ENCODE results near the gene KIAA1210.

The KIAA1210 gene

GRCh38 chrX:119090627-119091026 lies 37.0 kb downstream of the KIAA1210 start:
- no peak for DNase-seq

- no peak for DNase-seq
These were observed 38.0 kb downstream of the KIAA1210 start for GRCh38 chrX:119089619-119090018.

- no peak for DNase-seq
These were observed 40.5 kb downstream of the KIAA1210 start for GRCh38 chrX:119087121-119087520.

GRCh38 chrX:119084766-119085165 lies 42.8 kb downstream of the KIAA1210 start:
- no peak for DNase-seq

- no peak for DNase-seq
These were observed 45.3 kb downstream of the KIAA1210 start for GRCh38 chrX:119082278-119082677.

- no peak for DNase-seq
These were observed 52.2 kb downstream of the KIAA1210 start for GRCh38 chrX:119075270-119076025.

- no peak for DNase-seq
These were observed 53.7 kb downstream of the KIAA1210 start for GRCh38 chrX:119073911-119074310.

GRCh38 chrX:119073200-119073905 lies 54.3 kb downstream of the KIAA1210 start:
- no peak for DNase-seq

- no peak for DNase-seq
These were observed 54.9 kb downstream of the KIAA1210 start, which contains the start of gene CT47C1 for GRCh38 chrX:119072744-119073143. Gene CT47C1, plus strand, starts transcription at chrX:119072993. Its CDS starts 233 bp downstream, at chrX:119073226.

GRCh38 chrX:119071381-119071780 lies 56.2 kb downstream of the KIAA1210 start:
- DNase-seq: no peak

GRCh38 chrX:119069762-119070161 lies 57.9 kb downstream of the KIAA1210 start:
- no peak for DNase-seq

GRCh38 chrX:119069128-119069527 lies 58.5 kb downstream of the KIAA1210 start:
- DNase-seq: no peak

GRCh38 chrX:119067023-119067739 lies 60.4 kb downstream of the KIAA1210 start:
- DNase-seq: peak; percentile 47

- DNase-seq: no peak
These were observed 64.2 kb downstream of the KIAA1210 start for GRCh38 chrX:119063428-119063827.

- DNase-seq: no peak
These were observed 64.8 kb downstream of the KIAA1210 start for GRCh38 chrX:119062750-119063374.

GRCh38 chrX:119055687-119056086 lies 71.9 kb downstream of the KIAA1210 start:
- DNase-seq: no peak

- DNase-seq: no peak
These were observed 81.7 kb downstream of the KIAA1210 start for GRCh38 chrX:119045884-119046283.

GRCh38 chrX:119042996-119043395 lies 84.6 kb downstream of the KIAA1210 start:
- no peak for DNase-seq

GRCh38 chrX:119042040-119042439 lies 85.6 kb downstream of the KIAA1210 start:
- no peak for DNase-seq

GRCh38 chrX:119041175-119041574 lies 86.4 kb downstream of the KIAA1210 start:
- DNase-seq: peak; percentile 35

- no peak for DNase-seq
These were observed 87.2 kb downstream of the KIAA1210 start for GRCh38 chrX:119040432-119040831.

- no peak for DNase-seq
These were observed 91.2 kb downstream of the KIAA1210 start for GRCh38 chrX:119036107-119037029.

Data from amniotic stem cell (primary cell).